Measurements from ENCODE around the gene UBAC2. TPM values are rescaled to one million over a fixed set of nuclear protein-coding genes. Genes with fewer than 3 reads are reported as not detected.

Gene UBAC2
- total and polyA plus RNA-seq, 2 of the 8 experiments (the other 6 are each of a cell fraction or from before 2014, with no cell fraction given): 75.9 to 76.9 TPM

GRCh38 chr13:99421758-99422585, 221.3 kb downstream of the UBAC2 start:
- Histone ChIP-seq H3K56ac (replicated peaks; ENCODE audit: insufficient read length, low read depth, low read length) (no peak overlapping the region), H3K9ac (replicated peaks in 1 of 4; ENCODE audit: extremely low read depth in 1 of 4, low read depth in 3 of 4, low read length in 3 of 4) (no peak overlapping the region), H2BK20ac (ENCODE audit: low read length) (no peak overlapping the region), H3K23ac (ENCODE audit: insufficient read length) (no peak overlapping the region), H2BK5ac (ENCODE audit: low read depth, low read length) (no peak overlapping the region), H2AFZ (ENCODE audit: low read length) (no peak overlapping the region), H3K4me3 (ENCODE audit: extremely low read depth in 1 of 4, insufficient read depth in 2 of 4, low read depth in 3 of 4, low read length in 4 of 4) (no peak overlapping the region), H2BK15ac (ENCODE audit: low read length) (no peak overlapping the region), H3K27ac (ENCODE audit: low read depth, low read length) (no peak overlapping the region), H3K27me3 (replicated peaks in 1 of 4; ENCODE audit: control insufficient read depth in 3 of 4, extremely low read depth in 1 of 4, insufficient read depth in 3 of 4, low read length in 3 of 4) (no peaks in the 10 kb centered on the region), H2BK12ac (ENCODE audit: low read depth, low read length) (no peak overlapping the region), H3K4ac (replicated peaks; ENCODE audit: insufficient read length, low read depth, low read length) (no peak overlapping the region), H2AK5ac (ENCODE audit: low read depth, low read length) (no peak overlapping the region), H3K23me2 (ENCODE audit: low read depth, low read length) (no peaks in the 10 kb centered on the region), H3K4me1 (replicated peaks in 1 of 4; ENCODE audit: control insufficient read depth in 3 of 4, insufficient read depth in 4 of 4, low read length in 3 of 4) (peaks cover 0 to 9% (median 5%) of the 10 kb centered on the region in 4 experiments; a peak in 5 of 7 replicates), H4K8ac (ENCODE audit: extremely low read depth, insufficient read depth, low read length) (no peak overlapping the region), H3K4me2 (ENCODE audit: insufficient read depth in 1 of 2, low read depth in 2 of 2, low read length in 2 of 2) (no peak overlapping the region), H4K5ac (ENCODE audit: insufficient read length, low read depth, low read length) (no peak overlapping the region), H3K79me1 (ENCODE audit: low read depth, low read length) (no peaks in the 10 kb centered on the region), H3K79me2 (ENCODE audit: control insufficient read depth in 1 of 2, insufficient read depth in 2 of 2, low read length in 2 of 2) (no peaks in the 10 kb centered on the region), H4K91ac (replicated peaks; ENCODE audit: insufficient read length, low read length) (no peak overlapping the region), H2BK120ac (replicated peaks; ENCODE audit: low read depth, low read length) (no peak overlapping the region), H3K9me3 (ENCODE audit: insufficient read depth in 2 of 2, low read depth in 1 of 2, low read length in 1 of 2) (no peaks in the 10 kb centered on the region), H3K14ac (ENCODE audit: insufficient read length) (no peak overlapping the region), H4K20me1 (replicated peaks in 1 of 2; ENCODE audit: control insufficient read depth in 1 of 2, insufficient read depth in 2 of 2, low read length in 2 of 2) (no peaks in the 10 kb centered on the region), H3K36me3 (ENCODE audit: control insufficient read depth in 2 of 4, insufficient read depth in 4 of 4, low read length in 3 of 4) (no peaks in the 10 kb centered on the region), H3K18ac (ENCODE audit: extremely low read depth, low read length) (no peak overlapping the region)
- no peak for FAIRE-seq
- DNase-seq (ENCODE audit: low read depth in 1 of 2, low spot score in 2 of 2): no peak
- WGBS, 2 experiments (ENCODE audit: extremely low coverage in 1 of 2, insufficient coverage in 1 of 2, insufficient read length in 1 of 2, insufficient replicate concordance in 2 of 2, low coverage in 1 of 2, low lambda C conversion rate in 2 of 2, missing lambda C conversion rate in 1 of 2): 95% methylated on average over 9 of the region's 9 CpGs; no CpG with 5 or more reads in 1 of the 2 experiments
- ChIA-PET CTCF (ENCODE audit: partially characterized antibody) (interaction anchor here (0.9 to 8.0 kb wide), 7 partner anchors 13 to 246 kb away, joined by 3 to 64 read pairs (median 5); no protein-coding TSS in a partner anchor), POLR2A (ENCODE audit: partially characterized antibody) (interaction anchor here (1.4 kb wide), 1 partner anchor 13 kb away, joined by 3 read pairs; no protein-coding TSS in a partner anchor)
- no peak for TF ChIP-seq POU5F1 (IDR thresholded peaks at IDR 0.05; ENCODE audit: low read depth, low read length)
- no peak for TF ChIP-seq RNF2 (IDR thresholded peaks at IDR 0.05; ENCODE audit: borderline replicate concordance, low read depth, low read length, missing control alignments, poor library complexity, severe bottlenecking)
- no peak for TF ChIP-seq NRF1 (IDR thresholded peaks at IDR 0.05; ENCODE audit: low read depth, low read length)
- no peak for TF ChIP-seq EP300 (IDR thresholded peaks at IDR 0.05; ENCODE audit: borderline replicate concordance in 1 of 2, low read depth in 2 of 2, low read length in 2 of 2)
- TF ChIP-seq EGR1 (IDR thresholded peaks at IDR 0.05; ENCODE audit: borderline replicate concordance, low read depth, low read length): no peak
- TF ChIP-seq SP2 (IDR thresholded peaks at IDR 0.05; ENCODE audit: low read length): no peak
- no peak for TF ChIP-seq TEAD4 (IDR thresholded peaks at IDR 0.05; ENCODE audit: low read depth, low read length)
- TF ChIP-seq MAFK (IDR thresholded peaks at IDR 0.05; ENCODE audit: low read depth, low read length): no peak
- TF ChIP-seq HDAC2 (IDR thresholded peaks at IDR 0.05; ENCODE audit: borderline replicate concordance in 1 of 2, low read depth in 2 of 2, low read length in 2 of 2): no peak
- no peak for TF ChIP-seq SUZ12 (IDR thresholded peaks at IDR 0.05; ENCODE audit: low read length)
- TF ChIP-seq TCF12 (IDR thresholded peaks at IDR 0.05; ENCODE audit: low read depth, low read length): no peak
- TF ChIP-seq KDM5A (IDR thresholded peaks at IDR 0.05; ENCODE audit: low read length): no peak
